GM04503 (cell line): Measurements from ENCODE around the gene GALM.
"Not testable (repeated sequence)": the region's sequence is repeated elsewhere in the genome, so short reads cannot be mapped to it uniquely, and the experiment has no call there.

Source experiments
- DNase-seq: peaks from one replicate; pipeline ENCODE4 v3.0.0-alpha.2; 2012; ENCODE audit warnings: low read depth

The GALM gene

GRCh38 chr2:38665854-38666555 lies at the start of gene GALM:
Gene GALM (plus strand): TSS chr2:38666114. CDS start chr2:38666162, 48 bp downstream.
- DNase-seq: peak; percentile 80

- no peak for DNase-seq
Measured at GRCh38 chr2:38617301-38617700, 48.6 kb upstream of the GALM start.

DNA sequence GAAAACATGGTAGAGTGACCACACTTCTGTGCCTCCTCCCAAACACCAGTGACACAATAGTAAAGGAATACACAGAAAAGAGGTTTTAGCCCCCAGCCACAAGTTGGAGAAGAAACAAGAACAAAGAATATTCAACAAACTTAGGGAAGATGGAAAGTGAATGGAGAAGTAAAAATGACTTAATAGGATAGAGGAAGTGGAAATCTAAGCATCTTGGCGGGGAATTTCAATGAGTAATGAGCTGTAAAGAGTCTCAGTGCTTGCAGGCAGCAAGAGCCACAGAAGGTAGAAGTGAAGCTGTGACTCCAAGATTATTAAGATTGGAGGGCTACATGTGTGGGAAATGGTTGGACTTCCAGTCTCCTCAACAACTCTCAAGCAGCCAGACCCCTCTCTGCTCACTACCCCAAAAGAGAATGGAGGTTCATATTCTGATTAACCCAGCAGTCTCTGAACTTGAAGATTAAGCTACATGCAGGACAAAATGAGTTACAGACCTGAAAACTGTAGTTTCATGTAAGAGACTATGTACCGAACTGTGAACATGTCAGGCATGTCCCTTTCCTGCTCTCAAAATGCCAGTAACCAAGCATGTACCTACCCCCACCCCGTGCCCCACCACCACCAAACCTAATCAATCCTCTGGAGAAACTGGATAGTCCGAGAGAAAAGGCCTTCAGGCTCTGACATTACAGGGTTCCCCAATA lies 46.3 kb upstream of the GALM start:
- DNase-seq: no peak

- DNase-seq: peak; percentile 47
Measured at GRCh38 chr2:38620282-38620977, 45.5 kb upstream of the GALM start.

DNA sequence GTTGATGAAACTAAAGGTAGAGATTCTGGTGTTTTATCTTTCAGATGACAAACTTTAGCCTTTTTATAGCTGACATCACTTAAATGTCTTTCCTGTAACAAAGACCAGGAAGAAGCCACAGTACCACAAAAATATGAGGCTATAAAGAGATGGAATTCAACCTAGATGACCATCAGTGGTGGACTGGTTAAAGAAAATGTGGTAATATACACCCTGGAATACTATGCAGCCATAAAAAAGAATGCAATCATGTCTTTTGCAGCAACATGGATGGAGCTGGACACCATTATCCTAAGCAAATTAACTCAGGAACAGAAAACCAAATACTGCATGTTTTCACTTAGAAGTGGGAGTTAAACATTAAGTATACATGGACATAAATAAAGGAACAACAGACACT lies 44.9 kb upstream of the GALM start:
- DNase-seq: no peak

- no peak for DNase-seq
Measured at GRCh38 chr2:38622210-38622609, 43.7 kb upstream of the GALM start.

GRCh38 chr2:38626326-38627035 lies 39.4 kb upstream of the GALM start:
- DNase-seq: no peak

GRCh38 chr2:38627391-38627790 lies 38.5 kb upstream of the GALM start:
- no peak for DNase-seq

GRCh38 chr2:38629684-38630083 lies 36.2 kb upstream of the GALM start:
- no peak for DNase-seq

DNA sequence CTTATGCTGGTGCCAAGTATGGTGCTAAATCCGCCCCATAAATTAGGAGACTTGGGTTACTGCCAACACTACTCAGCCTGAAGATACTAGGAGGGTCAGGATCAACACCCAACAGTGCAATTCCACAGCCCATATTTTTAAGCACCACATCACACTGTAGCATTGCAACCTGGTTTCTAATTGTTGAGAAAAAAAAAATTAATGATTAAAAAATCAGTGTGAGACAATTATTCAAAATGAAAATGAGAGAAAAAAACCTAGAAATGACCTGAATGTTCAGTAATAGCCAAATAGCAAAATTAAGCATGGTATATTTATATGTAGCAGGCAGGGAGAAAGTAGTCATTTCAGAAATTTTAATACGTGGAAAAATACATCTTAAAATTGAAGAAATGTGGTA lies 33.9 kb upstream of the GALM start:
- DNase-seq: no peak

DNA sequence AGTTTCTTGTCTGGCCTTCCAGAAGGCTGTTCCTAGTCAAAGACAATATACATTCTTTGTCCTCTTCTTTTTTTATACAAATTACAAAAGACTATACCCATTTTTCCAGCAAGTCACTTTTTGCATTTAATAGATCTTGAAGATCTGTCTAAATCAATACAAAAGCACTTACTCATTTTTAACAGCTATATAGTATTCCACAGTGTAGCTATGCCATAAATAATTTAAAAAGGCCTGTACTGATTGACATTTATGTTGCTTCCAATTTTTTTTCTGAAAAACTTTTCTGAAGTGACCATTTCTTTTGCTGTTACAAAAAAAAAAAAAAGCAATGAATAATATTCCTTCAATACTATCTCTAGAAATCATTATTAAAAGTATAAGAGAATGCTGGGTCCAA lies 32.9 kb upstream of the GALM start:
- no peak for DNase-seq

- no peak for DNase-seq
Measured at GRCh38 chr2:38633895-38634294, 32.0 kb upstream of the GALM start.

DNA sequence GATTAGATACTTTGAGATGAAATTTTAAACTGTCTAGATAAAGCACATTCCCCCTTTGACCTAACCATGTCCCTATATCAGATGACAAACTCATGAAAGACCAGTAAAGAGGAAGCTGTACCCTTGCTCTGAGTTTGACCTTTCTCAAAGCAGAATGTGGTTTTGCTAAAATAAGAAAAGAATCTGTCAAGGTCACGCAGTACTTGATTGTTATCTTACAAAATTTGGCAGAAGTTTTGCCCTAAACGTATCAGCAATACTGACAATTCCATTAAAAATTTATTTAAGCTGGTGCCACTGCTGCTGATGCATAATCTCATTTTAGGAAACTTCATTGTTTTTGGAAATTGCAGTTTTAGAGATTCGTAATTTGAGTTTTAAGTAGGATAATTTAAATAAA lies 31.2 kb upstream of the GALM start:
- no peak for DNase-seq

DNA sequence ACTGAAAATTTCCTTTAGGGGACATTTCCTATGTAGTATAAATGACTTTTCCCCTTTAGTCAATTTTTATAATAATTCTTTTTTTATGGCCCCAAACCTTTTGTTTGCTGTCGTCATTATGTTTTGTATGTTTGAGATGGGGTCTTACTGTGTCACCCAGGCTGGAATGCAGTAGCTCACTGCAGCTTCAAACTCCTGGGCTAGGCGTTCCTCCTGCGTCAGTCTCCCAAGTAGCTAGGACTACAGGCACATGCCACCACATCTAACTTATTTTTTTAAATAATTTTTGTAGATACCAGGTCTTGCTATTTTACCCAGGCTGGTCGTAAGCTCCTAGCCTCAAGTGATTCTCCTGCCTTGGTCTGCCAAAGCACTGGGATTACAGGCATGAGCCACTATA lies 30.8 kb upstream of the GALM start:
- no peak for DNase-seq

DNA sequence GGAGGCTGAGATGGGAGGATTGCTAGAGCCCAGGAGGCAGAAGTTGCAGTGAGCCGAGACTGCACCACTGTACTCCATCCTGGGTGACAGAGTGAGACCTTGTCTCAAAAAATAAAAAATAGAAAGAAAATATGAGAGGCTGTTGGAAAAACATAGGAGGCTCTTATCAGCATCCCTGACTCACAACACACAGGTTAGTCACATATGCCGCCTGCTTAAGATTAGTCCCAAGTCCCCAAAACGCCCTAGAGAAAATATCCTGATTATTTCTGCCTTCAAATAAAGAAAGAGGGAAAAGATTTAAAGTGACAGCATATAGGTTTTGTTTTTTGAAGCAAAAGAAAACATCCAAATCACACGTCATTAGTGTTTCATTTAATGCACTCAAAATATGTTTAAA lies 29.8 kb upstream of the GALM start:
- DNase-seq: no peak

- not testable (repeated sequence) for DNase-seq
Measured at GRCh38 chr2:38642373-38643017, 23.4 kb upstream of the GALM start.

- DNase-seq: no peak
Measured at GRCh38 chr2:38643021-38643671, 22.8 kb upstream of the GALM start.

GRCh38 chr2:38643683-38644511 lies 22.0 kb upstream of the GALM start:
- DNase-seq: not testable (repeated sequence)

- DNase-seq: no peak
Measured at GRCh38 chr2:38648107-38648761, 17.7 kb upstream of the GALM start.

DNA sequence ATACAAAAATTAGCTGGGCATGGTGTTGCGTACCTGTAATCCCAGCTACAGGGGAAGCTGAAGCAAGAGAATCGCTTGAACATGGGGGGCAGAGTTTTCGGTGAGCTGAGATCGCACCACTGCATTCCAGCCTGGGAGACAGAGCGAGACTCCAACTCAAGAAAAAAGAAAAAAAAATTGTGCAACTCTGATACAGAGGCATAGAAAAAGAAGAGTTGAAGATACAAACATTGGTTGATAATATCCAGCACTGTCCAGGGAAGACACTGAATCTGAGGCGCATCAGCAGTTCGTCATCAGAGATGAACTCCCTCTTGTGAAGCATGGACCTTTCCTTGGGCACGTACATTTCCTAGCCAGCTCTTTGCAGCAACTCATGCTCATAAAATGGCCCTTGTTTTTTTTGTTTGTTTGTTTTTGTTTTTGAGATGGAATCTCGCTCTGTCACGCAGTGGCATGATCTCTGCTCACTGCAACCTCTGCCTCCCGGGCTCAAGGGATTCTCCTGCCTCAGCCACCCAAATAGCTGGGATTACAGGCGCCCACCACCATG lies 16.7 kb upstream of the GALM start:
- DNase-seq: no peak
